ENCODE data around the gene CXorf49.
"Not testable (repeated sequence)": the region's sequence is repeated elsewhere in the genome, so short reads cannot be mapped to it uniquely, and the experiment has no call there.

CXorf49 gene

GRCh38 chrX:71671043-71671780 lies 46.9 kb downstream of the CXorf49 start:
- DNase-seq: no peak

- not testable (repeated sequence) for DNase-seq
Measured at GRCh38 chrX:71669947-71670346, 48.1 kb downstream of the CXorf49 start.

GRCh38 chrX:71669492-71669891 lies 48.6 kb downstream of the CXorf49 start:
- DNase-seq: no peak

- no peak for DNase-seq
Measured at GRCh38 chrX:71668248-71668595, 49.9 kb downstream of the CXorf49 start.

- DNase-seq: no peak
Measured at GRCh38 chrX:71667328-71668247, 50.5 kb downstream of the CXorf49 start, which contains the start of gene LOC101059915. Gene LOC101059915, plus strand, starts transcription at chrX:71667546.

GRCh38 chrX:71666240-71667223 lies 51.6 kb downstream of the CXorf49 start:
- no peak for DNase-seq

- DNase-seq: no peak
Measured at GRCh38 chrX:71665747-71666146, 52.3 kb downstream of the CXorf49 start.

GRCh38 chrX:71664889-71665491 lies 53.1 kb downstream of the CXorf49 start:
- DNase-seq: no peak

All from activated effector memory CD4-positive, alpha-beta T cell treated with Interleukin-2 at 50 U/mL for 16 hours (primary cell).